NT2/D1 (cell line): ENCODE data around the gene SPOCD1.

Source experiments
- DNase-seq: peaks from one replicate; pipeline ENCODE4 v3.0.0-alpha.2; 2011; ENCODE audit warnings: low read depth, low spot score
- H3K27me3 ChIP-seq: 2 replicates; pipeline ENCODE4 v1.6.0; 2011; ENCODE audit warnings: mild to moderate bottlenecking; ENCODE audit not compliant: insufficient read length, insufficient read depth
- H3K36me3 ChIP-seq: 2 replicates; pipeline ENCODE4 v1.6.1; 2011; ENCODE audit warnings: mild to moderate bottlenecking, low read length, mixed read lengths; ENCODE audit not compliant: insufficient read depth, insufficient read length
- H3K4me1 ChIP-seq: 2 replicates; pipeline ENCODE4 v1.5.1; 2011; ENCODE audit not compliant: insufficient read depth, insufficient read length
- H3K4me3 ChIP-seq: 2 replicates; pipeline ENCODE4 v1.5.1; 2011; ENCODE audit warnings: low read depth; ENCODE audit not compliant: insufficient read length
- H3K9ac ChIP-seq: 2 replicates; pipeline ENCODE4 v1.6.0; 2011; ENCODE audit warnings: low read depth; ENCODE audit not compliant: insufficient read length
- H3K9me3 ChIP-seq: 2 replicates; pipeline ENCODE4 v1.5.1; 2011; ENCODE audit warnings: mild to moderate bottlenecking, low read length; ENCODE audit not compliant: insufficient read depth
- SUZ12 ChIP-seq: IDR thresholded peaks from 2 replicates; pipeline ENCODE4 v1.6.1; 2011; ENCODE audit not compliant: insufficient read length, insufficient read depth; ENCODE audit errors: extremely low read depth
- YY1 ChIP-seq: IDR thresholded peaks from 2 replicates; pipeline ENCODE4 v1.6.1; 2011; ENCODE audit not compliant: insufficient read length, insufficient read depth
- ZNF274 ChIP-seq: IDR thresholded peaks from 2 replicates; pipeline ENCODE4 v1.6.1; 2011; ENCODE audit warnings: mild to moderate bottlenecking, low read depth, low read length

Gene SPOCD1

GRCh38 chr1:31778763-31779488 lies 36.9 kb downstream of the SPOCD1 start:
- TF ChIP-seq YY1 (peak; percentile 9), SUZ12 (no peak)
- Histone ChIP-seq H3K4me3 (no peak overlapping the region), H3K27me3 (peaks cover 14% of the 10 kb centered on the region), H3K36me3 (no peaks in the 10 kb centered on the region), H3K9ac (no peak overlapping the region), H3K4me1 (peaks cover 31% of the 10 kb centered on the region), H3K9me3 (no peaks in the 10 kb centered on the region)
- no peak for DNase-seq

DNA sequence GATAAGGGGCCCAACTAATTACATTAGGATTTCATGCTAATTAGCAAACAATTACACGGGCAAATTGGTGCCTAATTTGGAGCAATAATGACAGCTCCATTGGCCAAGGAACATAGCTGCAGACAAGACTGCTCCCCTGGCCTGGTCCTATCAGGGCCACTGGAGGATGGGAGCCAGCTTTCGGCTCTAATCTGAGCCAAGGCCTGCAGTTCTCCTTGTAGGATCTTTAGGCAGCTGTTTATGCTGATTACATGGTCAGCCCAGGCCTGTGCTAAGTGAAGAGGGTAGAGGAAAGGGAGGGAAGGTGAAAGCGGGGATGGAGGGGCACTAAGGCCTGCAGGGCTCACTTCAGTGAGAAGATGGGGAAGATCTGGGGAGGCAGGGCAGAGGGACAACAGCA lies 39.3 kb downstream of the SPOCD1 start:
- H3K9ac ChIP-seq, result no peak overlapping the region
- H3K9me3 ChIP-seq, result no peaks in the 10 kb centered on the region
- DNase-seq, result no peak
- peaks cover 38% of the 10 kb centered on the region for H3K27me3 ChIP-seq
- H3K36me3 ChIP-seq, result no peaks in the 10 kb centered on the region
- TF ChIP-seq YY1 (no peak), ZNF274 (no peak), SUZ12 (no peak)
- H3K4me3 ChIP-seq, result no peak overlapping the region
- H3K4me1 ChIP-seq, result peaks cover 28% of the 10 kb centered on the region

DNA sequence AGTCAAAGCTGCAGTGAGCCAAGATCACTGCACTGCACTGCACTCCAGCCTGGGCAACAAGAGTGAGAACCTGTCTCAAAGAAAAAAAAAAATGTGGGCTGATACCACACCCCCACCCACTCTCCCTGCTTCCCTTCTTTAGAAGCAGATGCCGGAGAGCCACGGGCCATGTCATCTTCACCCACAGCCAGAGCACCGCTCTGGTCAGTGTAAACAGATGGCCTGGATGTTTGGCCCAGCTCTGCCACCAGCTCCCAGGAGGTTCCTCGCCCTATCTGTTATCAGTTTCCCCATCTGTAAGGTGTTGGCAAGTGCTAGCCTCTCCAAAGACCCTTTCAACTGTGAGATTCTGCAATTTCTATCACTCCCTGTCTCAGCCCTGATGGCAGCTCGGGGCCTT lies 39.8 kb downstream of the SPOCD1 start:
- H3K9ac ChIP-seq, result no peak overlapping the region
- DNase-seq, result no peak
- peaks cover 43% of the 10 kb centered on the region for H3K27me3 ChIP-seq
- no peak for TF ChIP-seq SUZ12
- no peaks in the 10 kb centered on the region for H3K36me3 ChIP-seq
- no peak overlapping the region for H3K4me3 ChIP-seq
- H3K4me1 ChIP-seq, result peaks cover 23% of the 10 kb centered on the region
- no peaks in the 10 kb centered on the region for H3K9me3 ChIP-seq

GRCh38 chr1:31775210-31775999 lies 40.4 kb downstream of the SPOCD1 start:
- TF ChIP-seq ZNF274 (no peak), SUZ12 (no peak), YY1 (no peak)
- peaks cover 49% of the 10 kb centered on the region for H3K27me3 ChIP-seq
- no peak overlapping the region for H3K4me3 ChIP-seq
- peaks cover 22% of the 10 kb centered on the region for H3K4me1 ChIP-seq
- H3K9ac ChIP-seq, result no peak overlapping the region
- H3K9me3 ChIP-seq, result no peaks in the 10 kb centered on the region
- no peak for DNase-seq
- no peaks in the 10 kb centered on the region for H3K36me3 ChIP-seq

DNA sequence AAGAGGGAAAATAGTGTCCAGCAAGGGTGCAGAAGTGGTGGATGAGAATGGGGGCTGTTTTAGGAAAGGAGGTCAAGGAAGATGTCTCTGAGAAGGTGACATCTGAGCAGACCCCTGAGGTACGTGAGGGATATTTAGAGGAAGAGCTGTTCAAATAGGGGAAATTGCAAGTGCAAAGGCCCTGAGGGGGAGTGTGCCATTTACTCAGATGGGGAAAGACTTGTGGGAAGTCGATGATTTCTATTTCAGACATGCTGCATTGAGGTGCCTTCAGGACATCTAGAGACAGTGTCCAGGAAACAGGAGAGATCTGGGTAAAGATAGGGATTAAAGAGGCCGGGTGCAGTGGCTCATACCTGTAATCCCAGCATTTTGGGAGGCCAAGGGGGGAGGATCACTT lies 41.3 kb downstream of the SPOCD1 start:
- no peak overlapping the region for H3K9ac ChIP-seq
- DNase-seq, result no peak
- H3K4me3 ChIP-seq, result no peak overlapping the region
- H3K27me3 ChIP-seq, result peaks cover 50% of the 10 kb centered on the region
- no peak for TF ChIP-seq YY1
- TF ChIP-seq ZNF274, result no peak
- no peak for TF ChIP-seq SUZ12
- peaks cover 28% of the 10 kb centered on the region for H3K4me1 ChIP-seq
- no peaks in the 10 kb centered on the region for H3K9me3 ChIP-seq
- no peaks in the 10 kb centered on the region for H3K36me3 ChIP-seq

- TF ChIP-seq SUZ12, result no peak
- no peak for TF ChIP-seq ZNF274
- no peak for TF ChIP-seq YY1
- peaks cover 34% of the 10 kb centered on the region for H3K4me1 ChIP-seq
- H3K9ac ChIP-seq, result no peak overlapping the region
- peaks cover 50% of the 10 kb centered on the region for H3K27me3 ChIP-seq
- DNase-seq, result no peak
- H3K9me3 ChIP-seq, result no peaks in the 10 kb centered on the region
- H3K4me3 ChIP-seq, result no peak overlapping the region
- H3K36me3 ChIP-seq, result no peaks in the 10 kb centered on the region
These were observed 42.0 kb downstream of the SPOCD1 start for GRCh38 chr1:31773861-31774260.

DNA sequence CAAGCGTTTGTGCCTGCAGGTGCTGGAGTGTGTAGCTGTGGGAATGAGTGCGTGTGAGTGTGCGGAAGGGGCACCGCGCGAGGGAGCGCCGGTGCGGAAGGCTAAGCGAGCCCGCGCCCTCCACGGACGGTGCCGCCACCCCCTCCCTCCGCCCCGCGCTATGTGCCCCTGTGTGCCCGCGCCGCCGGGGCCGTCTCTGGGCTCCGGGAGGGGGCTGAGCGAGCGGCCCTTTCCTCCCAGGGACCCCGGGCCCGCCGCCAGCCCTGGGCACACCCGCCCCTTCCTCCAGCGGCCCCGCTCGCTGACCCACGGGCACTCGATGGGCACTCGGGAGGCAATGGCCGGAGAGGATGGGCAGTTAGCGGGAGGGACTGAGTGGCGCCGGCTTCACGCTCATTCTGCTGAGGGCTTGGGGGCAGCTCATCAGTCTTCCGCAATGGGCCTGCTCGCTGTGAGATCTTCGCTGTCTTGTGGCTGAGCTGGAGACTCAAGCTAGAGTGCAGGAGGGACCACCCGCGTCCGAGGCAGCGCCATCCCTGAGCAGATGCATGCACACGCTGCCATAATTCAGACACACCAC lies 43.1 kb downstream of the SPOCD1 start:
- DNase-seq, result no peak
- TF ChIP-seq SUZ12, result no peak
- TF ChIP-seq ZNF274, result no peak
- no peak for TF ChIP-seq YY1
- Histone ChIP-seq H3K9ac (peak overlapping the region; percentile 63), H3K9me3 (no peaks in the 10 kb centered on the region), H3K4me1 (peaks cover 45% of the 10 kb centered on the region), H3K27me3 (peaks cover 50% of the 10 kb centered on the region), H3K36me3 (no peaks in the 10 kb centered on the region), H3K4me3 (peak overlapping the region; percentile 44)
